ENCODE data around the gene EPB41L4A. TPM values are rescaled to one million over a fixed set of nuclear protein-coding genes. Genes with fewer than 3 reads are reported as not detected.

The EPB41L4A gene
- total RNA-seq, 2 donors from 2014 or later = 9.7 to 12.2 TPM

- H3K27ac ChIP-seq = no peak overlapping the region
- ATAC-seq (ENCODE audit: insufficient number of reproducible peaks, low FRiP score, low read depth) (no peak), DNase-seq (ENCODE audit: low spot score) (no peak)
- H3K36me3 ChIP-seq = no peaks in the 10 kb centered on the region
- TF ChIP-seq CTCF (IDR thresholded peaks at IDR 0.05) = no peak
- no peak overlapping the region for H3K4me3 ChIP-seq
- H3K27me3 ChIP-seq (replicated peaks; ENCODE audit: insufficient read depth) = no peaks in the 10 kb centered on the region
- H3K9me3 ChIP-seq = no peaks in the 10 kb centered on the region
- no peaks in the 10 kb centered on the region for H3K4me1 ChIP-seq (ENCODE audit: control insufficient read depth in 1 of 2, low read depth in 2 of 2)
Observed at GRCh38 chr5:112264151-112264550, 154.9 kb downstream of the EPB41L4A start.

DNA sequence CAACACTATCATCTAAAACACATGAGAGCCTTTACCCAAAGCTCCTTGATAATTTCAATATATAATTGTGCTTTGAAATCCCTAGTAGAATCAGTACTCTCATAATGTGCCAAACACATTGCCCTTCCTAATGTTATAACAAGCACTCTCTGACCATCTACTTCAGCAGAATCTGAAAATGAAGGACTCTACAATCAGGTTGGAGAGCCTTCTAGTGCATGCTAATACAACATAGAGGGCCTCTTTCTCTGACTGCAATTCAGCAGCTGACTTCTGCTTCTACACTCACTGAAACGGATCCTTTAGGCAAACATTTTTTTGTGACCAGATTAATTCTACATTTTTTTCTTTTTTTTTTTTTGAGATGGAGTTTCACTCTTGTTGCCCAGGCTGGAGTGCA, 155.6 kb downstream of the EPB41L4A start:
- no peaks in the 10 kb centered on the region for H3K27me3 ChIP-seq (replicated peaks; ENCODE audit: insufficient read depth)
- H3K4me1 ChIP-seq (ENCODE audit: control insufficient read depth in 1 of 2, low read depth in 2 of 2) = no peaks in the 10 kb centered on the region
- no peak for ATAC-seq (ENCODE audit: insufficient number of reproducible peaks, low FRiP score, low read depth)
- H3K9me3 ChIP-seq = no peaks in the 10 kb centered on the region
- DNase-seq (ENCODE audit: low spot score) = no peak
- TF ChIP-seq CTCF (IDR thresholded peaks at IDR 0.05) = no peak
- H3K4me3 ChIP-seq = no peak overlapping the region
- H3K36me3 ChIP-seq = no peaks in the 10 kb centered on the region
- no peak overlapping the region for H3K27ac ChIP-seq

DNA sequence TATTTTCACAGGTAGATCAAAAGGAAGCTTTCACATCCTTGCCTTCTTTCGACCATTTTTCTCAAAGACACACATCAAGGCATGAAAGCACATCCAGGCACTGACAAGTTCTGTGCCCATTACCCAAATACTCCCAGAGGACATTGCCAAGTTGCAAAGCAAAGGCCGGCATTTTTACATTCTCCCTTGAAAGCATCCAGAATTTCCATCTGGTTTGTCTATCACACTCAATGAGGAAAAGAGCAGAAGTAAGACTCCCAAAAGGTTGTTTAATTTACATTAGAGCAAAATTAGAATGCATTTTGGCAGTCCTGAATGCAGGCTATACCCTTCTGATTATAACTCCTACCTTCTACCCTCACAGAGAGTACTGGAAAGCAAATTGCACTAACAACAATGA, 160.5 kb downstream of the EPB41L4A start:
- H3K36me3 ChIP-seq = no peaks in the 10 kb centered on the region
- no peaks in the 10 kb centered on the region for H3K9me3 ChIP-seq
- no peak for TF ChIP-seq CTCF (IDR thresholded peaks at IDR 0.05)
- H3K4me3 ChIP-seq = no peak overlapping the region
- ATAC-seq (ENCODE audit: insufficient number of reproducible peaks, low FRiP score, low read depth) = no peak
- no peak for DNase-seq (ENCODE audit: low spot score)
- no peaks in the 10 kb centered on the region for H3K27me3 ChIP-seq (replicated peaks; ENCODE audit: insufficient read depth)
- peaks cover 0 to 7% of the 10 kb centered on the region in 2 donors for H3K4me1 ChIP-seq (ENCODE audit: control insufficient read depth in 1 of 2, low read depth in 2 of 2)
- H3K27ac ChIP-seq = no peak overlapping the region

- Histone ChIP-seq H3K36me3 (no peaks in the 10 kb centered on the region), H3K9me3 (no peaks in the 10 kb centered on the region), H3K27me3 (replicated peaks; ENCODE audit: insufficient read depth) (no peaks in the 10 kb centered on the region), H3K4me3 (no peak overlapping the region), H3K4me1 (ENCODE audit: control insufficient read depth in 1 of 2, low read depth in 2 of 2) (peaks cover 0 to 7% of the 10 kb centered on the region in 2 donors), H3K27ac (no peak overlapping the region)
- TF ChIP-seq CTCF (IDR thresholded peaks at IDR 0.05) = no peak
- ATAC-seq (ENCODE audit: insufficient number of reproducible peaks, low FRiP score, low read depth) (no peak), DNase-seq (ENCODE audit: low spot score) (no peak)
Observed at GRCh38 chr5:112257976-112258375, 161.1 kb downstream of the EPB41L4A start.

- DNase-seq (ENCODE audit: low spot score) (no peak), ATAC-seq (ENCODE audit: insufficient number of reproducible peaks, low FRiP score, low read depth) (no peak)
- Histone ChIP-seq H3K27ac (no peak overlapping the region), H3K4me3 (no peak overlapping the region), H3K36me3 (no peaks in the 10 kb centered on the region), H3K27me3 (replicated peaks; ENCODE audit: insufficient read depth) (no peaks in the 10 kb centered on the region), H3K4me1 (ENCODE audit: control insufficient read depth in 1 of 2, low read depth in 2 of 2) (peaks cover 0 to 7% of the 10 kb centered on the region in 2 donors), H3K9me3 (no peaks in the 10 kb centered on the region)
- TF ChIP-seq CTCF (IDR thresholded peaks at IDR 0.05) = no peak
Observed at GRCh38 chr5:112257005-112257404, 162.1 kb downstream of the EPB41L4A start.

Data from thoracic aorta (tissue), 2 donors.